GM19324 (cell line): ENCODE measurements around the gene OR6C4.
"Not testable (repeated sequence)": the region's sequence is repeated elsewhere in the genome, so short reads cannot be mapped to it uniquely, and the experiment has no call there.

Source experiments
- ATAC-seq: cut with Tn5 transposase; IDR thresholded peaks from one replicate; pipeline ENCODE4 v1.9.1; 2021; ENCODE audit warnings: mild to moderate bottlenecking, moderate library complexity; ENCODE audit not compliant: unreplicated experiment, low FRiP score

The OR6C4 gene

DNA sequence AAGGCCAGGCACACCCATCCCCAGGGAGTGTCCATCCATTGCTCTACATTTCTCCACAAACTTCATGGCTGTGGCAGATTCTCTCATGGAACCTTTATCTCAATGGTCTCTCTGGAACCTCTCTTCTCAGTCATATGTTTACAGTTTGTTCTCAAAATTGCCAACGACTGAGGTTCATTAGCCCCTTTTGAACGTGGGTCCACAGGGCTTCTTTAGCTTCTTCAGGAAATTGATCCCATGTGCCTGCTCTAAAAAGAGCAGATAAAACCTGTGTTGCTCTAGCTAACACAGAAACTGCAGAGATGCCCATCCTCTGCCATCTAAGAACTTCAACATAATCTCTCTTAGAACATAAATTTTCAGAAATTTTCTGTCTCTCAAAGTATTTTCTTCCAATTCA, at the start of gene OR6C4:
Gene OR6C4, plus strand, starts transcription at position 301 of the 400 bp plus-strand sequence. CDS start 1,625 bp downstream, outside the sequence.
- ATAC-seq = no peak

DNA sequence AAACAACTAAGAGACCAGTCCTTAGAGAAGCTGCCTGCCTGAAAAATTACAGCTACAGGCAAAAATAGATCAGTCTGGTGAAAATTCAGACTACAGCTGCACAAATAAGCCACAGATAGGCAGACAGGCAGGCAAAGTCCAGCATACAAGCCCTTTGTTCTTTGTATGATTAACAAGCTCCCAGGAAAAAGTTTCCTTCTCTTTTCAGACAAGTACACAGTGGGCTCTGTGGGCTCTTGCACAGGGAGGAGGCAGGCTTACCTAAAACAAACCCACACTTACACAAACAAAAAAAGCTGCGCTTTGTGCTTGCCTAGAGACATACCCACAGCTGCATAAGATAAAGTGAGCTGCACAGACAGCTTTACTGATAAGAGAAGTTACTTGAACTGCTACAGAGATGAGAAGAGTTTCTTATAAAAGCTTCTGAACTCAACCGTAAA, 49.6 kb upstream of the OR6C4 start:
- no peak for ATAC-seq

DNA sequence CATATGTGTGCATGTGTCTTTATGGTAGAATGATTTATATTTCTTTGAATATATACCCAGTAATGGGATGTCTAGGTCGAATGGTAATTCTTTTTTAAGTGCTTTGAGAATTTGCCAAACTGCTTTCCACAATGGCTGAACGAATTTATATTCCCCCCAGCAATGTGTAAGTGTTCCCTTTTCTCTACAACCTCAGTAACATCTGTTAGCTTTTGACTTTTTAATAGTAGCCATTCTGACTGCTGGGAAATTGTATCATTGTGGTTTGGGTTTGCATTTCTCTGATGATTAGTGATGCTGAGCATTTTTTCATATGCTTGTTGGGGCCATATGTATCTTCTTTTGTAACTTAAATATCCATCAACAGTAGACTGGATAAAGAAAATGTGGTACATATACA, 47.8 kb upstream of the OR6C4 start:
- ATAC-seq = no peak

DNA sequence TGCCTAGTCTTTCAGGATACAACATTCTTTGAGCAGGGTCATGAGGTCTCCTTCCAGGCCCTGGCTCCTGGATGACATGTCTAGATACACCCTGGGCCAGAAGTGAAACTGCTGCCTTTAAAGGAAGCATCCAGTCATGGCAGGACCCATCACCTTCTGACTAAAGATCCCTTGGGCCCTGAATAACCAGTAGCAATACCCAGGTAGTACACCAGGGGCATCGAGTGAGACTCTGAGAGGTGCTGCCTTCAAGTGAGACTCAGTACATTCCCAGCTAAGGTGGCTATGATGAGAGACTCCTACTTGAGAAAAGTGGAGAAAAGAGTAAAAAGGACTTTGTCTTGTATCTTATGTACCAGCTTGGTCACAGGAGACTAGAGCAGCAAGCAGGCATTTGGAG, 33.7 kb upstream of the OR6C4 start:
- ATAC-seq = no peak

DNA sequence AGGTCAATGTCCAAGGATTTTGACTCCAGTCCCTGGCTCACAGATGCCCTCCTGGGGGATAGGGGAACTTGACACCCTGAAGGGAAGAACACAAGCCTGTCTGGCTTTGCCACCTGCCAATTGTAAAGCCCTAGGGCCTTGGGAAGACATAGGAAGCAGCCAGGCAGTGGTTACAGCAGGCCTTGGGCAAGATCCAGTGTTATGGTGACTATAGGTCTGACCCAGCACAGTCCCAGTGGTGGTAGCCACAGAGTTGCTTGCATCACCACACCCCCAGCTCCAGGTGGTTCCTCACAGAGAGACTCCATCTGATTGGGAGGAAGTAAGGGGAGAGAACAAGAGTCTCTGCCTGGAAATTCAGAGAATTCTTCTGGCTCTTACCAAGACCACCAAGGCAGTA, 33.0 kb upstream of the OR6C4 start:
- ATAC-seq = no peak

DNA sequence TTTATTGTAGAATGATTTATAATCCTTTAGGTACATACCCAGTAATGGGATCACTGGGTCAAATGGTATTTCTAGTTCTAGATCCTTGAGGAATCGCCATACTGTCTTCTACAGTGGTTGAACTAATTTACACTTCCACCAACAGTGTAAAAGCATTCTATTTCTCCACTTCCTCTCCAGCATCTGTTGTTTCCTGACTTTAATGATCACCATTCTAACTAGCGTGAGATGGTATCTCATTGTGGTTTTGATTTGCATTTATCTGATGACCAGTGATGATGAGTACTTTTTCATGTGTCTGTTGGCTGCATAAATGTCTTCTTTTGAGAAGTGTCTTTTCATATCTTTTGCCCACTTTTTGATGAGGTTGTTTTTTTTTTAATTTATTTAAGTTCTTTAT, 1.2 kb upstream of the OR6C4 start:
- not testable (repeated sequence) for ATAC-seq

DNA sequence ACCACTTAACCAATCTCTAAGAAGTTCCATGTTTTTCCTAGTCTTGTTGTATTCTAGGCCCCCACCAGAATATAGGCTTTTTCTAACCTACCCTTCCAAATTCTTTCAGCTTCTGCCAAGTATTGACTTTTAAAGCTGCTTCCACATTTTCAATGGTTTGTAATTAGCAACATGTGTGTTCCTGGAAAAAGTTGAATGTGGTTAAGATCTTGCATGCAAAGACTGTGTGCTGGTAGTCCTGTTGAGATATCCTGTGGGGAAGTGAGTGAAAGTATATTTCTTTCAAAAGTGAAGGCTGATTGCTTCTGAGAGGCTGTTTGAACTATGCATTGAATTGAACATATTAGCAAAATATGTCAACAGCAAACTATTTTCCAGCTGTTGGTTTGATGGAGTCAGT, 646 bp upstream of the OR6C4 start:
- ATAC-seq = no peak

DNA sequence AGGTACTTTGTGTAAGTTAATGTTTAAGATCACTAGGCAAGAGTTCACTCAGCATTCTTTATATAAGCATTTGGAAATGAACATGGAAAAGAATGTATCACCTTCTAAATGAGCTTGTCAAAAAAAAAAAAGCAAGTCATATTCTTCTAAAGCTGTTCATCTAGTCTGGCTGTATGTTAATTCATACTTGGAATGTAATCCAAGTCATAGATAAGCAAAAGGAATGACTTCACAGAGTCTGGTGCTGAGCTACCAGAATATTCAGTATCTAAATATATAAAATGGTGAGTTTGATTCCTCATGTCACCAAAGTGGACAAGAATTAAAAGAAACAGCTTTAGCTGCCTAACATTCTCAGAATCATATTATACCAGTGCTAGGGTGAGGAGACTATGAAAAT, 4.9 kb downstream of the OR6C4 start:
- ATAC-seq = no peak

DNA sequence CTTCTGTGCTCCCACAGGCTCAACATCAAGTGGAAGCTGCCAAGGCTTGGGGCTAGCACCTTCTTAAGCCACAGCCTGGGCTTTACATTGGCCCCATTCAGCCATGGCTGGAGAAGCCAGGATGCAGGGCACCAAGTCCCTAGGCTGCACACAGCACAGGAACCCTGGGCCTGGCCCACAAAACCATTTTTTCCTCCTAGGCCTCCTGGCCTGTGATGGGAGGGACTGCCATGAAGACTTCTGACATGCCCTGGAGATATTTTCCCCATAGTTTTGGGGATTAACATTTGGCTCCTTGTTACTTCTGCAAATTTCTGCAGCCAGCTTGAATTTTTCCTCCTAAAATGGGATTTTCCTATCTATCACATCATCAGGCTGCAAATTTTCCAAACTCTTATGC, 20.7 kb downstream of the OR6C4 start:
- not testable (repeated sequence) for ATAC-seq

DNA sequence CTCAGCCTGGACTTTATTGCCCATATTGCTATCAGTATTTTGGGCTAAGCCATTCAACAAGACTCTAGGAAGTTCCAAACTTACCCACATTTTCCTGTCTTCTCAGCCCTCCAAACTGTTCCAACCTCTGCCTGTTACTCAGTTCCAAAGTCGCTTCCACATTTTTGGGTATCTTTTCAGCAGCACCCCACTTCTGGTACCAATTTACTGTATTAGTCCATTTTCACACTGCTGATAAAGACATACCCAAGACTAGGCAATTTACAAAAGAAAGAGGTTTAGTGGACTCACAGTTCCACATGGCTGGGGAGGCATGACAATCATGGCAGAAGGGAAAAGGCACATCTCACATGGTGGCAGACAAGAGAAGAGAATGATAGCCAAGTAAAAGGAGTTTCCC, 21.3 kb downstream of the OR6C4 start:
- not testable (repeated sequence) for ATAC-seq

DNA sequence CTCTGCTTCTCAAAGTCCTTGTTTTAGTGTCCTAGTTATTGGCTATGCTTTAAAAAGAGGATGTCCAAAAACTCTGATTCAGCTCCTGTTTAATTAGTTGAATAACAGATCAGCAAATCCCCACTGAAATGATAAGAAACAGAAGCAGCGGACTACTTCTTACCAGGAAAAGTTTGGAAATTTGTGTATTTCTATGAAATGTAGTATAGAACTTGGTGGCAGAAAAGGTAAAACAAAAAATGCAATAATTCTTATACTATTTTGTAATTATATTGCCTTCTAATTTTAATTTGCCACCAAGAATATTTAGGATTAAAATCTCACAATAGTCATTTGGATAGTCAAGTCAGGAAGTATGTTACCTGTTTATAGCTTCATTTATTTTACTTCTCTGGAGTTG, 22.8 kb downstream of the OR6C4 start, which contains the start of gene OR2AP1:
Gene OR2AP1, plus strand, starts transcription at position 301 of the 400 bp plus-strand sequence. CDS start 1,947 bp downstream, outside the sequence.
- no peak for ATAC-seq

DNA sequence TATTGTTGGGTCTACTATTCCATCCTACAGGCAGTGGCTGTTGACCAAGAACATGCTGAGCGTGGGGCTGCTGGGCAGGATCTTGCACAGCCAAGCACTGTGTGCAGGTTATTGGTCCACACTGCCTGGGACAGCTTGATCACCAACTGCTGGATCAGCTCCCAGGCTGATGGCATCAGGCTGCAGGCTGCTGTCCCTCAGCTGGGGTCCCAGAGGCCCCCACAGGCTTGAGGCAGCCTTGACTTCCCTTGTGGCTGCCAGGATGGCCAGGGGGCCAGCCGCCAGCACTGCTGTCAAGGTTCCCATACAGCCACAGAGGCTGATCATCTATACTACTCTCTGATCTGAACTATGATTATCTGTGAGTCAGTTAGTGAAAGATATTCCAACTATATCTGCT, 32.7 kb downstream of the OR6C4 start:
- ATAC-seq = no peak

DNA sequence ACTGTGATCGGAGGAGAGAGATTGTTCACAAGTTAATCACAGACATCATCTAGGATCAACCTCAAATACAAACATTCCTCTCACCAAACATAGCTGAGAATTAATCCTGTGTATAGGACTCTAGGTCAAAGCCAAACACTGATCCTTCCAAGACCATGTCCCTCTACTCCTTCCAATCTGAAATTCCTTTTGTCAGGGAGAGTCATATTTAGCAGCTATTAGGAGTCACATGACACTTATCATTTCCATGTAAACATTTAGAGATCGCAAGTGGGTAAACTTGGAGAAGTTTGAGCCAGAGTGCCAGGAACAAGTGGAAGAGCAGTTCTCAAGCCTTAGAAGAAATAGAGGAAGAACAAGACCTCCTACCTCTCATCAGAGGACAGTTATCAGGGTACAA, 36.4 kb downstream of the OR6C4 start:
- no peak for ATAC-seq

DNA sequence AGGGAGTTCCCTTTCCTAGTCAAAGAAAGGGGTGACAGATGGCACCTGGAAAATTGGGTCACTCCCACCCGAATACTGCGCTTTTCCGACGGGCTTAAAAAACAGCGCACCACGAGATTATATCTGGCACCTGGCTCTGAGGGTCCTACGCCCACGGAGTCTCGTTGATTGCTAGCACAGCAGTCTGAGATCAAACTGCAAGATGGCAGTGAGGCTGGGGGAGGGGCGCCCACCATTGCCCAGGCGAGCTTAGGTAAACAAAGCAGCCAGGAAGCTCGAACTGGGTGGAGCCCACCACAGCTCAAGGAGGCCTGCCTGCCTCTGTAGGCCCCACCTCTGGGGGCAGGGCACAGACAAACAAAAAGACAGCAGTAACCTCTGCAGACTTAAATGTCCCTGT, 40.8 kb downstream of the OR6C4 start:
- ATAC-seq = not testable (repeated sequence)
